GM10266 (cell line): Measurements from ENCODE around the gene CRYGC.

Experiments used
- DNase-seq: peaks from one replicate; pipeline ENCODE4 v3.0.0; 2012; ENCODE audit errors: extremely low spot score
- CTCF ChIP-seq: IDR thresholded peaks from 2 replicates; pipeline ENCODE4 v1.5.1; 2012; ENCODE audit warnings: mild to moderate bottlenecking, low read depth; ENCODE audit not compliant: control insufficient read depth, insufficient read depth; ENCODE audit errors: missing control alignments

CRYGC gene

GRCh38 chr2:208098267-208098666 lies 31.4 kb downstream of the CRYGC start:
- DNase-seq, result no peak
- no peak for TF ChIP-seq CTCF

GRCh38 chr2:208097801-208098200 lies 31.8 kb downstream of the CRYGC start:
- no peak for DNase-seq
- no peak for TF ChIP-seq CTCF

GRCh38 chr2:208097313-208097712 lies 32.3 kb downstream of the CRYGC start:
- no peak for DNase-seq
- no peak for TF ChIP-seq CTCF

GRCh38 chr2:208096080-208096479 lies 33.5 kb downstream of the CRYGC start:
- no peak for DNase-seq
- no peak for TF ChIP-seq CTCF

GRCh38 chr2:208093128-208093527 lies 36.5 kb downstream of the CRYGC start:
- DNase-seq, result no peak
- no peak for TF ChIP-seq CTCF

- TF ChIP-seq CTCF, result no peak
- DNase-seq, result no peak
Observed at GRCh38 chr2:208092093-208092832, 37.4 kb downstream of the CRYGC start.

- TF ChIP-seq CTCF, result no peak
- no peak for DNase-seq
Observed at GRCh38 chr2:208090420-208090819, 39.2 kb downstream of the CRYGC start.
